ENCODE measurements around the gene TIMP3.

Gene TIMP3

GRCh38 chr22:32776397-32776796, 25.1 kb upstream of the TIMP3 start:
- Mint-ChIP-seq H3K27ac (no peak overlapping the region), H3K27me3 (no peaks in the 10 kb centered on the region), H3K9me3 (no peaks in the 10 kb centered on the region), H3K4me1 (no peaks in the 10 kb centered on the region), H3K4me3 (no peak overlapping the region)
- DNase-seq (no peak), ATAC-seq (no peak)

GRCh38 chr22:32776802-32777201, 24.7 kb upstream of the TIMP3 start:
- no peak overlapping the region for H3K27ac Mint-ChIP-seq
- no peaks in the 10 kb centered on the region for H3K27me3 Mint-ChIP-seq
- no peaks in the 10 kb centered on the region for H3K9me3 Mint-ChIP-seq
- no peak for DNase-seq
- ATAC-seq = no peak
- H3K4me1 Mint-ChIP-seq = no peaks in the 10 kb centered on the region
- no peak overlapping the region for H3K4me3 Mint-ChIP-seq

- Mint-ChIP-seq H3K27ac (no peak overlapping the region), H3K27me3 (no peaks in the 10 kb centered on the region), H3K9me3 (no peaks in the 10 kb centered on the region), H3K4me3 (no peak overlapping the region), H3K4me1 (no peaks in the 10 kb centered on the region)
- ATAC-seq = no peak
- DNase-seq = no peak
Measured at GRCh38 chr22:32777987-32778386, 23.5 kb upstream of the TIMP3 start.

- Mint-ChIP-seq H3K27ac (no peak overlapping the region), H3K4me3 (no peak overlapping the region), H3K4me1 (no peaks in the 10 kb centered on the region), H3K9me3 (no peaks in the 10 kb centered on the region), H3K27me3 (no peaks in the 10 kb centered on the region)
- DNase-seq = no peak
- no peak for ATAC-seq
Measured at GRCh38 chr22:32780726-32781310, 20.7 kb upstream of the TIMP3 start.

GRCh38 chr22:32781695-32782094, 19.8 kb upstream of the TIMP3 start:
- Mint-ChIP-seq H3K27ac (no peak overlapping the region), H3K9me3 (no peaks in the 10 kb centered on the region), H3K27me3 (no peaks in the 10 kb centered on the region), H3K4me1 (no peaks in the 10 kb centered on the region), H3K4me3 (no peak overlapping the region)
- DNase-seq (no peak), ATAC-seq (no peak)

- ATAC-seq (no peak), DNase-seq (no peak)
- H3K27me3 Mint-ChIP-seq = no peaks in the 10 kb centered on the region
- no peak overlapping the region for H3K4me3 Mint-ChIP-seq
- no peaks in the 10 kb centered on the region for H3K4me1 Mint-ChIP-seq
- no peak overlapping the region for H3K27ac Mint-ChIP-seq
- H3K9me3 Mint-ChIP-seq = no peaks in the 10 kb centered on the region
Measured at GRCh38 chr22:32785321-32786026, 16.0 kb upstream of the TIMP3 start.

GRCh38 chr22:32786027-32786418, 15.5 kb upstream of the TIMP3 start:
- H3K9me3 Mint-ChIP-seq = no peaks in the 10 kb centered on the region
- no peaks in the 10 kb centered on the region for H3K4me1 Mint-ChIP-seq
- H3K27me3 Mint-ChIP-seq = no peaks in the 10 kb centered on the region
- H3K27ac Mint-ChIP-seq = no peak overlapping the region
- DNase-seq (no peak), ATAC-seq (no peak)
- H3K4me3 Mint-ChIP-seq = no peak overlapping the region

GRCh38 chr22:32788904-32789624, 12.4 kb upstream of the TIMP3 start:
- Mint-ChIP-seq H3K27me3 (no peaks in the 10 kb centered on the region), H3K27ac (no peak overlapping the region), H3K4me1 (no peaks in the 10 kb centered on the region), H3K9me3 (no peaks in the 10 kb centered on the region), H3K4me3 (no peak overlapping the region)
- ATAC-seq (no peak), DNase-seq (no peak)

- no peaks in the 10 kb centered on the region for H3K9me3 Mint-ChIP-seq
Measured at GRCh38 chr22:32789797-32790620, 11.5 kb upstream of the TIMP3 start.

GRCh38 chr22:32791056-32791455, 10.4 kb upstream of the TIMP3 start:
- no peak for DNase-seq
- H3K27me3 Mint-ChIP-seq = peaks cover 12% of the 10 kb centered on the region
- no peak for ATAC-seq
- H3K27ac Mint-ChIP-seq = no peak overlapping the region
- no peaks in the 10 kb centered on the region for H3K9me3 Mint-ChIP-seq
- no peaks in the 10 kb centered on the region for H3K4me1 Mint-ChIP-seq
- no peak overlapping the region for H3K4me3 Mint-ChIP-seq

More at GRCh38 chr22:32789797-32790620, 11.5 kb upstream of the TIMP3 start:
- DNase-seq (no peak), ATAC-seq (no peak)
- Mint-ChIP-seq H3K27ac (no peak overlapping the region), H3K4me1 (no peaks in the 10 kb centered on the region), H3K27me3 (peaks cover 1% of the 10 kb centered on the region), H3K4me3 (no peak overlapping the region)

- peaks cover 16% of the 10 kb centered on the region for H3K27me3 Mint-ChIP-seq
- H3K9me3 Mint-ChIP-seq = no peaks in the 10 kb centered on the region
- H3K4me1 Mint-ChIP-seq = no peaks in the 10 kb centered on the region
- no peak for DNase-seq
- no peak overlapping the region for H3K27ac Mint-ChIP-seq
- no peak overlapping the region for H3K4me3 Mint-ChIP-seq
- ATAC-seq = no peak
Measured at GRCh38 chr22:32791485-32791884, 10.0 kb upstream of the TIMP3 start.

GRCh38 chr22:32793589-32793988, 7.9 kb upstream of the TIMP3 start:
- no peaks in the 10 kb centered on the region for H3K9me3 Mint-ChIP-seq
- no peak for DNase-seq
- peaks cover 25% of the 10 kb centered on the region for H3K27me3 Mint-ChIP-seq
- no peak overlapping the region for H3K4me3 Mint-ChIP-seq
- H3K4me1 Mint-ChIP-seq = peaks cover 7% of the 10 kb centered on the region
- no peak for ATAC-seq
- no peak overlapping the region for H3K27ac Mint-ChIP-seq

- Mint-ChIP-seq H3K4me1 (peaks cover 7% of the 10 kb centered on the region), H3K4me3 (no peak overlapping the region), H3K27ac (no peak overlapping the region), H3K9me3 (no peaks in the 10 kb centered on the region), H3K27me3 (peaks cover 36% of the 10 kb centered on the region)
- no peak for ATAC-seq
- no peak for DNase-seq
Measured at GRCh38 chr22:32794449-32795213, 6.9 kb upstream of the TIMP3 start.

- H3K4me3 Mint-ChIP-seq = no peak overlapping the region
- DNase-seq = no peak
- H3K4me1 Mint-ChIP-seq = peaks cover 7% of the 10 kb centered on the region
- H3K9me3 Mint-ChIP-seq = no peaks in the 10 kb centered on the region
- H3K27me3 Mint-ChIP-seq = peaks cover 41% of the 10 kb centered on the region
- no peak for ATAC-seq
- H3K27ac Mint-ChIP-seq = no peak overlapping the region
Measured at GRCh38 chr22:32795214-32795596, 6.3 kb upstream of the TIMP3 start.

All from stimulated activated naive CD8-positive, alpha-beta T cell treated with anti-CD3 and anti-CD28 coated beads, Interleukin-15, amount 100 ng/mL, for 72 hours (primary cell).